ENCODE results near the gene ERCC2.

GRCh38 chr19:45368737-45369340 lies 1.5 kb downstream of the ERCC2 start:
- TF ChIP-seq CTCF (IDR thresholded peaks at IDR 0.05; ENCODE audit: insufficient read depth, low read length, poor library complexity, severe bottlenecking) (no peak), EZH2phosphoT487 (conservative IDR thresholded peaks at IDR 0.05; ENCODE audit: low read length) (no peak)
